HepG2 (cell line): ENCODE results near the gene RFC2. TPM values are rescaled to one million over a fixed set of nuclear protein-coding genes. Genes with fewer than 3 reads are reported as not detected.

Experiments used
- HCFC1 ChIP-seq: fragments of 150-350 bp; IDR thresholded peaks from 2 replicates; pipeline ENCODE4 v1.6.1; 2014; ENCODE audit warnings: low read depth, low read length
- HOXD1 ChIP-seq: sonication (generic); formaldehyde crosslinking; IDR thresholded peaks from 2 replicates; pipeline ENCODE4 v1.5.0; 2020; ENCODE audit warnings: missing genetic modification reagents
- ZBTB1 ChIP-seq: sonication (generic); formaldehyde crosslinking; IDR thresholded peaks from 2 replicates; pipeline ENCODE4 v1.4.0; 2020; ENCODE audit warnings: missing genetic modification reagents, borderline replicate concordance
- ZNF205 ChIP-seq: IDR thresholded peaks from 2 replicates; pipeline ENCODE4 v1.6.1; 2018; ENCODE audit warnings: missing biosample characterization, missing genetic modification reagents
- ZNF782 ChIP-seq: sonication (generic); formaldehyde crosslinking; IDR thresholded peaks from 2 replicates; pipeline ENCODE4 v1.4.0; 2020; ENCODE audit warnings: missing genetic modification reagents, mild to moderate bottlenecking, borderline replicate concordance
- ZSCAN22 ChIP-seq: sonication (generic); formaldehyde crosslinking; IDR thresholded peaks from 2 replicates; pipeline ENCODE4 v1.4.0; 2020; ENCODE audit warnings: mild to moderate bottlenecking, missing genetic modification reagents
- polyA plus RNA-seq, 8 experiments: library from polyadenylated mRNA; depleted of rRNA in 3 of 8; stranded (reverse) in 7 of 8; unstranded in 1 of 8; fragments of >200 nt; fragmentation: Illumina TruSeq in 4 of 8; extraction: Trizol in 4 of 8; gene quantifications; 2 replicates each; pipeline versions ENCODE4 v1.2.1 to v1.2.3, GENCODE V29; 2011 to 2016; ENCODE audit warnings: low read depth in 4 of 8, missing spikeins in 1 of 8, mixed read lengths in 1 of 8; ENCODE audit not compliant: insufficient read depth in 1 of 8
- total RNA-seq, 5 experiments: library from RNA; depleted of rRNA; stranded (reverse); fragments of >200 nt; fragmentation: Illumina TruSeq; extraction: Trizol; gene quantifications; 2 replicates each; pipeline ENCODE4 v1.2.3, GENCODE V29; 2016; ENCODE audit warnings: low read depth in 1 of 5
- TF ChIP-seq, protein P1 (sequence below): sonication (generic); formaldehyde crosslinking; IDR thresholded peaks from 2 replicates; pipeline ENCODE4 v1.4.0; 2020; ENCODE audit warnings: mild to moderate bottlenecking, missing genetic modification reagents
- TF ChIP-seq, protein P2 (sequence below): sonication (generic); formaldehyde crosslinking; IDR thresholded peaks from 2 replicates; pipeline ENCODE4 v1.4.0; 2020; ENCODE audit warnings: missing genetic modification reagents
- TF ChIP-seq, protein P3 (sequence below): sonication (generic); formaldehyde crosslinking; IDR thresholded peaks from 2 replicates; pipeline ENCODE4 v1.5.0; 2020; ENCODE audit warnings: missing genetic modification reagents, mild to moderate bottlenecking, borderline replicate concordance
- TF ChIP-seq, protein P4 (sequence below): sonication (generic); formaldehyde crosslinking; IDR thresholded peaks from 2 replicates; pipeline ENCODE4 v1.5.1; 2020; ENCODE audit warnings: mild to moderate bottlenecking, missing genetic modification reagents, borderline replicate concordance

Gene RFC2
- total and polyA plus RNA-seq, 2 of the 13 experiments (the other 11 are each of a cell fraction or from before 2014, with no cell fraction given): 14.6 to 43.5 TPM

DNA sequence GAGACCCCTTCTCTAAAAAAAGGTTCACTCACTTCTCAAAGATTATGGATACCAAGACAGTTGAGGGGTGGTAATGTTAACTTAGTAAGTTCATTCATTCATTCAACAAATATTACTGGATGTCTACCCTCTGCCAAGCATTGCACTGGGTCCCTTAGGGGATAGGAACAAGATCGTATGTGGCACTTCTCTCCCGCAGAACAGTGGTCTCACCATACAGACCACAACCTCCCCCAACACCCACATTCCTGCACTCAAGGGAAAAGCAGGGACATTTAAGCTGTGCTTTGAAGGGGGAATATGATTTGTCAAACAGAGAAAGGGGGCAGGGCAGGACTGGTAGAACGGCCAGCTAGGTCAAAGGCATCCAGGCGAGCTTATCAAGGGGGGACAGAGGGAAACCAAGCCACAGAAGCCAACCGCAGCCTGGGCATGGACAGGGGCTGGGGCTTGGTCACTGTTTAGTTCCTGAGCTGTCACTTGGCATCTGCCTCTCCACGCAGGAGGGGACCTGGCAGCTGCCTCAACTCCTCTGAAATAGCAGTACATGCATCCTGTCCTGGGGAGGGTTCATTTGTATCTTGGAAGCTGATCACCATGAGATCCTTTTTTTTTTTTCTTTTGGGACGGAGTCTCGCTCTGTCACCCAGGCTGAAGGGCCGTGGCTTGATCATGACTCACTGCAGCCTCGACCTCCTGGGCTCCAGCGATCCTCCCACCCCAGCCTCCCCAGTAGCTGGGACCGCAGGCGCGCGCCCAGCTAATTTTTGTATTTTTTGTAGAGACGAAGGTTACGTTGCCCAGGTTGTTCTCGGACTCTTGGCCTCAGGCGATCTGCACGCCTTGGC lies 34.1 kb upstream of the RFC2 start (continued):
- no peak for TF ChIP-seq ZNF205 (CRISPR knock-in tag)
- TF ChIP-seq ZNF782: no peak
- TF ChIP-seq, protein P1, sequence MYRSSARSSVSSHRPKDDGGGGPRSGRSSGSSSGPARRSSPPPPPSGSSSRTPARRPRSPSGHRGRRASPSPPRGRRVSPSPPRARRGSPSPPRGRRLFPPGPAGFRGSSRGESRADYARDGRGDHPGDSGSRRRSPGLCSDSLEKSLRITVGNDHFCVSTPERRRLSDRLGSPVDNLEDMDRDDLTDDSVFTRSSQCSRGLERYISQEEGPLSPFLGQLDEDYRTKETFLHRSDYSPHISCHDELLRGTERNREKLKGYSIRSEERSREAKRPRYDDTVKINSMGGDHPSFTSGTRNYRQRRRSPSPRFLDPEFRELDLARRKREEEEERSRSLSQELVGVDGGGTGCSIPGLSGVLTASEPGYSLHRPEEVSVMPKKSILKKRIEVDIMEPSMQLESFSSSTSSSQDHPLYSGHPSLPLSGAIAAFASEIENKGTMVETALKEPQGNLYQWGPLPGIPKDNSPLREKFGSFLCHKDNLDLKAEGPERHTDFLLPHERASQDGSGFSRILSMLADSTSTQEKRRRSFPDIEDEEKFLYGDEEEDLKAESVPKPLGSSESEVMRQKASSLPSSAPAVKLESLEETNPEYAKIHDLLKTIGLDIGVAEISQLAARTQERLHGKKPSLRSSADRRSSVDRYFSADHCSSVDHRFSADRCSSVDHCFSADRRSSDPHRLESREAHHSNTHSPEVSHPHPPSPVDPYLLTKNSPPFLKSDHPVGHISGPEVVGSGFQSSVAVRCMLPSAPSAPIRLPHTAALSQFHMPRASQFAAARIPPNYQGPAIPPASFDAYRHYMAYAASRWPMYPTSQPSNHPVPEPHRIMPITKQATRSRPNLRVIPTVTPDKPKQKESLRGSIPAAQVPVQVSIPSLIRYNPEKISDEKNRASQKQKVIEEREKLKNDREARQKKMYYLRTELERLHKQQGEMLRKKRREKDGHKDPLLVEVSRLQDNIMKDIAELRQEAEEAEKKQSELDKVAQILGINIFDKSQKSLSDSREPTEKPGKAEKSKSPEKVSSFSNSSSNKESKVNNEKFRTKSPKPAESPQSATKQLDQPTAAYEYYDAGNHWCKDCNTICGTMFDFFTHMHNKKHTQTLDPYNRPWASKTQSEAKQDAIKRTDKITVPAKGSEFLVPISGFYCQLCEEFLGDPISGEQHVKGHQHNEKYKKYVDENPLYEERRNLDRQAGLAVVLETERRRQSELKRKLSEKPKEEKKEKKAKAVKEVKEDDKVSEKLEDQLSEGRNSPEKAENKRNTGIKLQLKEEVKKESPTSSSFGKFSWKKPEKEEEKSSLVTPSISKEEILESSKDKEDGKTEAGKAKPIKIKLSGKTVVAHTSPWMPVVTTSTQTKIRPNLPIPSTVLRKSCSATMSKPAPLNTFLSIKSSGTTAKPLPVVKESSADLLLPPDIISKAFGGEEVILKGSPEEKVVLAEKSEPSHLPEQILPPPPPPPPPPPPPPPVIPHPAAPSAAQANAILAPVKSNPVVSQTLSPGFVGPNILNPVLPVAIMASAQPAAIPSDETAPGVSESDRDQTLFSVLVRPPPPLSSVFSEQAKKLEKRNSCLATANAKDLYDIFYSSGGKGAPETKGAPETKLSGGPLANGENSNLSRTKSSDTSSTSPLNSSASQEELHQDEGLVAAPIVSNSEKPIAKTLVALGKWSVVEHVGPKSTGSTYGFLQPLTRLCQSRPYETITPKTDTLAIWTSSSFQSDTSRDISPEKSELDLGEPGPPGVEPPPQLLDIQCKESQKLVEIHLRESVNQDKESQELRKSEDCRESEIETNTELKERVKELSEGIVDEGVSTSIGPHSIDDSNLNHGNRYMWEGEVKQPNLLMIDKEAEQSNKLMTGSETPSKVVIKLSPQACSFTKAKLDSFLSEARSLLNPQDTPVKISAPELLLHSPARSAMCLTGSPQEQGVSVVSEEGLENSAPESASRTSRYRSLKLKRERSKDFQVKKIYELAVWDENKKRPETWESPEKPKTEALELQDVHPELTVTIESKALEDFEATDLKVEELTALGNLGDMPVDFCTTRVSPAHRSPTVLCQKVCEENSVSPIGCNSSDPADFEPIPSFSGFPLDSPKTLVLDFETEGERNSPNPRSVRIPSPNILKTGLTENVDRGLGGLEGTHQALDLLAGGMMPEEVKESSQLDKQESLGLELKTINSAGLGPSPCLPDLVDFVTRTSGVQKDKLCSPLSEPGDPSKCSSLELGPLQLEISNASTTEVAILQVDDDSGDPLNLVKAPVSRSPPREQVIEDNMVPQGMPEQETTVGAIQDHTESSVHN (CRISPR knock-in tag): no peak
- no peak for TF ChIP-seq ZBTB1 (CRISPR knock-in tag)
- TF ChIP-seq, protein P2, sequence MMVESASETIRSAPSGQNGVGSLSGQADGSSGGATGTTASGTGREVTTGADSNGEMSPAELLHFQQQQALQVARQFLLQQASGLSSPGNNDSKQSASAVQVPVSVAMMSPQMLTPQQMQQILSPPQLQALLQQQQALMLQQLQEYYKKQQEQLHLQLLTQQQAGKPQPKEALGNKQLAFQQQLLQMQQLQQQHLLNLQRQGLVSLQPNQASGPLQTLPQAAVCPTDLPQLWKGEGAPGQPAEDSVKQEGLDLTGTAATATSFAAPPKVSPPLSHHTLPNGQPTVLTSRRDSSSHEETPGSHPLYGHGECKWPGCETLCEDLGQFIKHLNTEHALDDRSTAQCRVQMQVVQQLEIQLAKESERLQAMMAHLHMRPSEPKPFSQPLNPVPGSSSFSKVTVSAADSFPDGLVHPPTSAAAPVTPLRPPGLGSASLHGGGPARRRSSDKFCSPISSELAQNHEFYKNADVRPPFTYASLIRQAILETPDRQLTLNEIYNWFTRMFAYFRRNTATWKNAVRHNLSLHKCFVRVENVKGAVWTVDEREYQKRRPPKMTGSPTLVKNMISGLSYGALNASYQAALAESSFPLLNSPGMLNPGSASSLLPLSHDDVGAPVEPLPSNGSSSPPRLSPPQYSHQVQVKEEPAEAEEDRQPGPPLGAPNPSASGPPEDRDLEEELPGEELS (CRISPR knock-in tag): no peak
- TF ChIP-seq, protein P3, sequence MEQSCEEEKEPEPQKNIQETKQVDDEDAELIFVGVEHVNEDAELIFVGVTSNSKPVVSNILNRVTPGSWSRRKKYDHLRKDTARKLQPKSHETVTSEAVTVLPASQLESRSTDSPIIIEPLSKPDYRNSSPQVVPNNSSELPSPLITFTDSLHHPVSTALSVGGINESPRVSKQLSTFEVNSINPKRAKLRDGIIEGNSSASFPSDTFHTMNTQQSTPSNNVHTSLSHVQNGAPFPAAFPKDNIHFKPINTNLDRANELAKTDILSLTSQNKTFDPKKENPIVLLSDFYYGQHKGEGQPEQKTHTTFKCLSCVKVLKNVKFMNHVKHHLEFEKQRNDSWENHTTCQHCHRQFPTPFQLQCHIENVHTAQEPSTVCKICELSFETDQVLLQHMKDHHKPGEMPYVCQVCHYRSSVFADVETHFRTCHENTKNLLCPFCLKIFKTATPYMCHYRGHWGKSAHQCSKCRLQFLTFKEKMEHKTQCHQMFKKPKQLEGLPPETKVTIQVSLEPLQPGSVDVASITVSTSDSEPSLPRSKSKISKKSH (CRISPR knock-in tag): no peak
- no peak for TF ChIP-seq HOXD1 (CRISPR knock-in tag)
- TF ChIP-seq, protein P4, sequence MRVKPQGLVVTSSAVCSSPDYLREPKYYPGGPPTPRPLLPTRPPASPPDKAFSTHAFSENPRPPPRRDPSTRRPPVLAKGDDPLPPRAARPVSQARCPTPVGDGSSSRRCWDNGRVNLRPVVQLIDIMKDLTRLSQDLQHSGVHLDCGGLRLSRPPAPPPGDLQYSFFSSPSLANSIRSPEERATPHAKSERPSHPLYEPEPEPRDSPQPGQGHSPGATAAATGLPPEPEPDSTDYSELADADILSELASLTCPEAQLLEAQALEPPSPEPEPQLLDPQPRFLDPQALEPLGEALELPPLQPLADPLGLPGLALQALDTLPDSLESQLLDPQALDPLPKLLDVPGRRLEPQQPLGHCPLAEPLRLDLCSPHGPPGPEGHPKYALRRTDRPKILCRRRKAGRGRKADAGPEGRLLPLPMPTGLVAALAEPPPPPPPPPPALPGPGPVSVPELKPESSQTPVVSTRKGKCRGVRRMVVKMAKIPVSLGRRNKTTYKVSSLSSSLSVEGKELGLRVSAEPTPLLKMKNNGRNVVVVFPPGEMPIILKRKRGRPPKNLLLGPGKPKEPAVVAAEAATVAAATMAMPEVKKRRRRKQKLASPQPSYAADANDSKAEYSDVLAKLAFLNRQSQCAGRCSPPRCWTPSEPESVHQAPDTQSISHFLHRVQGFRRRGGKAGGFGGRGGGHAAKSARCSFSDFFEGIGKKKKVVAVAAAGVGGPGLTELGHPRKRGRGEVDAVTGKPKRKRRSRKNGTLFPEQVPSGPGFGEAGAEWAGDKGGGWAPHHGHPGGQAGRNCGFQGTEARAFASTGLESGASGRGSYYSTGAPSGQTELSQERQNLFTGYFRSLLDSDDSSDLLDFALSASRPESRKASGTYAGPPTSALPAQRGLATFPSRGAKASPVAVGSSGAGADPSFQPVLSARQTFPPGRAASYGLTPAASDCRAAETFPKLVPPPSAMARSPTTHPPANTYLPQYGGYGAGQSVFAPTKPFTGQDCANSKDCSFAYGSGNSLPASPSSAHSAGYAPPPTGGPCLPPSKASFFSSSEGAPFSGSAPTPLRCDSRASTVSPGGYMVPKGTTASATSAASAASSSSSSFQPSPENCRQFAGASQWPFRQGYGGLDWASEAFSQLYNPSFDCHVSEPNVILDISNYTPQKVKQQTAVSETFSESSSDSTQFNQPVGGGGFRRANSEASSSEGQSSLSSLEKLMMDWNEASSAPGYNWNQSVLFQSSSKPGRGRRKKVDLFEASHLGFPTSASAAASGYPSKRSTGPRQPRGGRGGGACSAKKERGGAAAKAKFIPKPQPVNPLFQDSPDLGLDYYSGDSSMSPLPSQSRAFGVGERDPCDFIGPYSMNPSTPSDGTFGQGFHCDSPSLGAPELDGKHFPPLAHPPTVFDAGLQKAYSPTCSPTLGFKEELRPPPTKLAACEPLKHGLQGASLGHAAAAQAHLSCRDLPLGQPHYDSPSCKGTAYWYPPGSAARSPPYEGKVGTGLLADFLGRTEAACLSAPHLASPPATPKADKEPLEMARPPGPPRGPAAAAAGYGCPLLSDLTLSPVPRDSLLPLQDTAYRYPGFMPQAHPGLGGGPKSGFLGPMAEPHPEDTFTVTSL (CRISPR knock-in tag): no peak
- no peak for TF ChIP-seq ZSCAN22 (CRISPR knock-in tag)
- no peak for TF ChIP-seq HCFC1
